Mesenchymal stem cell (in vitro differentiated cells and primary cell): ENCODE measurements around the gene AUTS2.

Source experiments
- DNase-seq: peaks from one replicate; pipeline ENCODE4 v3.0.0-alpha.2; 2013
- H2AFZ ChIP-seq: one replicate; pipeline ENCODE4 v1.6.1; 2013; ENCODE audit warnings: low read depth, mild to moderate bottlenecking, control low read depth, inconsistent platforms, low read length, moderate library complexity
- H2AK5ac ChIP-seq: 2 replicates; pipeline ENCODE4 v1.6.1; 2013; ENCODE audit warnings: low read length, moderate library complexity, mild to moderate bottlenecking, inconsistent platforms; ENCODE audit not compliant: severe bottlenecking
- H2BK120ac ChIP-seq: one replicate; pipeline ENCODE4 v1.6.1; 2013; ENCODE audit warnings: low read depth, mild to moderate bottlenecking, inconsistent platforms, low read length, moderate library complexity
- H2BK12ac ChIP-seq, 2 experiments: one replicate each; pipeline ENCODE4 v1.6.1; 2013; ENCODE audit warnings: inconsistent platforms in 2 of 2, low read length in 2 of 2, mild to moderate bottlenecking in 2 of 2, moderate library complexity in 2 of 2, control low read depth in 1 of 2
- H2BK15ac ChIP-seq: one replicate; pipeline ENCODE4 v1.6.1; 2013; ENCODE audit warnings: mild to moderate bottlenecking, low read depth, inconsistent platforms; ENCODE audit not compliant: poor library complexity, severe bottlenecking
- H2BK5ac ChIP-seq: 2 replicates; pipeline ENCODE4 v1.6.1; 2013; ENCODE audit warnings: low read depth, mild to moderate bottlenecking, low read length, control low read depth, inconsistent platforms; ENCODE audit not compliant: poor library complexity, severe bottlenecking
- H3K14ac ChIP-seq, 2 experiments: one replicate each; pipeline ENCODE4 v1.6.1; 2013; ENCODE audit warnings: inconsistent platforms in 2 of 2, low read length in 2 of 2, control low read depth in 1 of 2, mild to moderate bottlenecking in 1 of 2, moderate library complexity in 1 of 2
- H3K18ac ChIP-seq, 2 experiments: one replicate each; pipeline ENCODE4 v1.6.1; 2013; ENCODE audit warnings: inconsistent platforms in 2 of 2, low read length in 2 of 2, control low read depth in 1 of 2, low read depth in 1 of 2, mild to moderate bottlenecking in 1 of 2
- H3K23ac ChIP-seq, 2 experiments: one replicate each; pipeline ENCODE4 v1.6.1; 2013; ENCODE audit warnings: inconsistent platforms in 2 of 2, low read length in 2 of 2, mild to moderate bottlenecking in 2 of 2, moderate library complexity in 2 of 2, control low read depth in 1 of 2
- H3K27ac ChIP-seq: 2 replicates; pipeline ENCODE4 v1.5.1; 2013; ENCODE audit warnings: mild to moderate bottlenecking, moderate library complexity, low read length, control low read depth, inconsistent platforms; ENCODE audit not compliant: poor library complexity, severe bottlenecking
- H3K27me3 ChIP-seq, 2 experiments: 2 replicates each; pipeline versions ENCODE4 v1.6.1 to v1.7.0; 2013; ENCODE audit warnings: low read length in 2 of 2, mild to moderate bottlenecking in 2 of 2, moderate library complexity in 2 of 2, control low read depth in 1 of 2, inconsistent platforms in 1 of 2; ENCODE audit not compliant: control insufficient read depth in 1 of 2, insufficient read depth in 1 of 2
- H3K36me3 ChIP-seq, 2 experiments: 2 replicates each; pipeline versions ENCODE4 v1.6.1 to v1.7.0; 2013; ENCODE audit warnings: low read length in 2 of 2, control low read depth in 1 of 2, inconsistent platforms in 1 of 2, low read depth in 1 of 2, mild to moderate bottlenecking in 1 of 2; ENCODE audit not compliant: insufficient read depth in 2 of 2, control insufficient read depth in 1 of 2
- H3K4ac ChIP-seq, 2 experiments: one replicate each; pipeline ENCODE4 v1.6.1; 2013; ENCODE audit warnings: inconsistent platforms in 2 of 2, low read length in 2 of 2, mild to moderate bottlenecking in 2 of 2, moderate library complexity in 2 of 2, control low read depth in 1 of 2, low read depth in 1 of 2
- H3K4me1 ChIP-seq: 2 replicates; pipeline ENCODE4 v1.6.1; 2013; ENCODE audit warnings: low read depth, low read length, control low read depth; ENCODE audit not compliant: control insufficient read depth, insufficient read depth
- H3K4me2 ChIP-seq: 2 replicates; pipeline ENCODE4 v1.6.1; 2013; ENCODE audit warnings: low read length, mild to moderate bottlenecking, inconsistent platforms; ENCODE audit not compliant: poor library complexity, severe bottlenecking
- H3K4me3 ChIP-seq, 2 experiments: 2 replicates each; pipeline versions ENCODE4 v1.5.1 to v1.7.0; 2013; ENCODE audit warnings: low read length in 2 of 2, mild to moderate bottlenecking in 2 of 2, control low read depth in 1 of 2, low read depth in 1 of 2; ENCODE audit not compliant: insufficient read depth in 1 of 2
- H3K79me1 ChIP-seq: replicated peaks from 2 replicates; pipeline ENCODE4 v1.6.1; 2013; ENCODE audit warnings: mild to moderate bottlenecking, control low read depth, low read length, inconsistent platforms; ENCODE audit not compliant: poor library complexity, severe bottlenecking
- H3K9ac ChIP-seq: 2 replicates; pipeline ENCODE4 v1.7.0; 2013; ENCODE audit warnings: mild to moderate bottlenecking, low read length, moderate library complexity
- H3K9me3 ChIP-seq: 2 replicates; pipeline ENCODE4 v1.7.0; 2013; ENCODE audit warnings: mild to moderate bottlenecking, low read length; ENCODE audit not compliant: control insufficient read depth
- H4K8ac ChIP-seq: one replicate; pipeline ENCODE4 v1.6.1; 2013; ENCODE audit warnings: inconsistent platforms, mild to moderate bottlenecking, low read length, moderate library complexity
- H4K91ac ChIP-seq: one replicate; pipeline ENCODE4 v1.6.1; 2013; ENCODE audit warnings: mild to moderate bottlenecking, low read length, inconsistent platforms
- WGBS: methylation state at CpG from one replicate; pipeline ENCODE4 v1.1.7; 2013; ENCODE audit warnings: mixed read lengths; 5-methylcytosine and 5-hydroxymethylcytosine counted together

Gene AUTS2

DNA sequence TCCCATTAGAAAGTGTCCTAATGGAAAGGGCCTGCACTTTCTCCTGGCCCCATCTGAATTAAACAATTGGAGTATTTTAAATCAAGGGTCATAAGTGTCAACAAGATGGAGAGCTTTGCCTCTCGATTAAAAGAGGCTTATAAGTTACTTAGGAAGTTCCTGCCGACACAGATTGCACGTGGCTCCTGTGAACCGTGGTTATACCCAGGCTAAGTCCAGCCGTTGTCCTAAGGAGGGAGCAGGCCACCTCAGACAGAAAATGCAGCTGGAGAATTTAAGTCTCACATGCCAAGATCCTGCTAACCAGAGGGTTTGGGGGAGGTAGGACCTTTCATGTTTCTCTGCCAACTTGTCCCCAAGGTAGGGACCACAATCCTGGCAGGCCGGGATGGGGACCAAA is 907.2 kb downstream of the AUTS2 start:
- Histone ChIP-seq H3K23ac (no peak overlapping the region), H3K4me3 (no peak overlapping the region), H3K9ac (no peak overlapping the region), H3K4me1 (no peaks in the 10 kb centered on the region), H3K18ac (no peak overlapping the region), H2AK5ac (no peak overlapping the region), H2BK12ac (no peak overlapping the region), H3K4me2 (no peak overlapping the region), H2AFZ (no peak overlapping the region), H4K91ac (no peak overlapping the region), H2BK15ac (no peak overlapping the region), H3K14ac (no peak overlapping the region), H3K27ac (no peak overlapping the region), H3K36me3 (no peaks in the 10 kb centered on the region), H3K27me3 (no peaks in the 10 kb centered on the region), H3K79me1 (no peaks in the 10 kb centered on the region), H2BK5ac (no peak overlapping the region), H3K4ac (no peak overlapping the region), H3K9me3 (no peaks in the 10 kb centered on the region), H4K8ac (no peak overlapping the region), H2BK120ac (no peak overlapping the region)
- 52% methylated on average over 6 of the region's 6 CpGs for WGBS
- DNase-seq, result no peak

DNA sequence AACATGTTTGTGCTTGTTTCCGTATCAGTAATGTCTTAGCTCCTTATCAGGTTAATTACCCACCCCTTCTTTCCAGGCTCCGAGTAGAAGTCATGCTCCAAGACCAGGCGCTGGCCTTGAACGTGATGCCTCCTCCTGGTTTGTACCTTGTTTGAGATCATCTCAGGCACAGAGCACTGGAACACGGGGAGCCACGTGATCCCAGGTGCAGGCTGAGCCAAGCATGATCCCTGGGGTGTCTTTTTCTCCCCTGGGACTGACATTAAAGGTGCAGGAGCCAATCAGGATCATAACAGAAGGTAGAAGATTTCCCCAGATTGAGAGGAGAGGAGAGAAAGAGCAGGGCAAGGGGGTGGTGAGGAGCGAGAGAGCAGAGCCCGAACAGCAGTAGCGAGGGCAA is 907.6 kb downstream of the AUTS2 start:
- WGBS, result 87% methylated on average over 9 of the region's 9 CpGs
- H2AFZ ChIP-seq, result no peak overlapping the region
- no peak overlapping the region for H3K4me2 ChIP-seq
- no peak overlapping the region for H2BK120ac ChIP-seq
- no peak overlapping the region for H3K4me3 ChIP-seq
- H2BK15ac ChIP-seq, result no peak overlapping the region
- no peak overlapping the region for H2AK5ac ChIP-seq
- no peak overlapping the region for H3K9ac ChIP-seq
- no peak overlapping the region for H2BK5ac ChIP-seq
- no peak overlapping the region for H3K4ac ChIP-seq
- no peak overlapping the region for H4K91ac ChIP-seq
- H3K23ac ChIP-seq, result no peak overlapping the region
- no peak overlapping the region for H3K18ac ChIP-seq
- H3K4me1 ChIP-seq, result no peaks in the 10 kb centered on the region
- H3K27me3 ChIP-seq, result no peaks in the 10 kb centered on the region
- no peaks in the 10 kb centered on the region for H3K79me1 ChIP-seq
- DNase-seq, result no peak
- no peaks in the 10 kb centered on the region for H3K36me3 ChIP-seq
- H3K27ac ChIP-seq, result no peak overlapping the region
- no peak overlapping the region for H2BK12ac ChIP-seq
- no peaks in the 10 kb centered on the region for H3K9me3 ChIP-seq
- no peak overlapping the region for H3K14ac ChIP-seq
- H4K8ac ChIP-seq, result no peak overlapping the region

DNA sequence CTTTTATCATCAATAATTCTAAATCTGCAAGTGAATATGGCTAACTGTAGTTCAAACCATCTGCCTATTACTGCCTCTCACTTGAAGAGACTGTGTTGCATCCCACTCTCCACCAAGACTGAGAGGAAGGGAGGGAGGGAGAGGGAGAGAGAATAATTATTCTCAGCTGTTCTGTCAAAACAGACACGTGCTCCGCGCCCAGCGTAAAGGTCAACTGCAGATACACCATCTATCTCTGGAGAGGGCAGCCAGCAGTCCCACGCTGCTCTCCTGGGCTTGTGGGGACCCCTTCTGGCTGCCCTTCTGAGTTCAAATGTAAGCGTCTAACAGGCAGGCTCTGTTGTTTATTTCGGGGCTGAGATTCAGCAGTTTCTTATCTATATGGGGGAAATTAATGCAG is 908.2 kb downstream of the AUTS2 start:
- H3K4ac ChIP-seq, result no peak overlapping the region

DNA sequence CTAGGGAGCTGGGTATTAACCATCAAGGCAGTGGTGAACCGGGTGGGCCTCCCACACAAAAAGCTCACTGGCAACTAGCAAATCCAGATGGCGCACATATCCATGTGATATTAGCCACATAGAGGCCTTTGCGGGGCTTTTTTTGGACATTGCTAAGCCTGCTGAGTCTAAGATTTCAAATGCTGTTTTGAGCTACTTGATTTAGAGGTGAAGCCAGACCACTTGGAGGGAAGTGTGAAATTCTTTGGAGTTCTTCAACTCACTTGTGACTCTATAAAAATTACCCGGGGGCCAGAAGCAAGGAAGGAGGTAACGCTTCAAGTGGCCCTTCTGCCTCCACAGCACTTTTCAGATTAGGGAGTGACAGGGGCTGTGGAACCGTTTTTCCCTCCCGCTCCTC is 913.9 kb downstream of the AUTS2 start:
- H3K27ac ChIP-seq, result no peak overlapping the region
- H3K14ac ChIP-seq, result no peak overlapping the region
- no peak overlapping the region for H2BK12ac ChIP-seq
- H3K4me1 ChIP-seq, result no peaks in the 10 kb centered on the region
- no peak overlapping the region for H2AK5ac ChIP-seq
- no peak overlapping the region for H3K4me2 ChIP-seq
- H3K4ac ChIP-seq, result no peak overlapping the region
- H3K23ac ChIP-seq, result no peak overlapping the region
- H2BK5ac ChIP-seq, result no peak overlapping the region
- no peak overlapping the region for H3K4me3 ChIP-seq
- no peak overlapping the region for H4K8ac ChIP-seq
- no peak overlapping the region for H4K91ac ChIP-seq
- no peak overlapping the region for H2BK120ac ChIP-seq
- H3K27me3 ChIP-seq, result no peaks in the 10 kb centered on the region
- no peak overlapping the region for H2AFZ ChIP-seq
- no peak overlapping the region for H2BK15ac ChIP-seq
- H3K9me3 ChIP-seq, result peaks cover 3% of the 10 kb centered on the region
- no peaks in the 10 kb centered on the region for H3K36me3 ChIP-seq
- WGBS, result 79% methylated on average over 7 of the region's 7 CpGs
- DNase-seq, result no peak
- no peak overlapping the region for H3K18ac ChIP-seq
- no peak overlapping the region for H3K9ac ChIP-seq
- H3K79me1 ChIP-seq, result no peaks in the 10 kb centered on the region

More for the DNA sequence above, 908.2 kb downstream of the AUTS2 start:
- H3K9ac ChIP-seq, result no peak overlapping the region
- no peak overlapping the region for H4K8ac ChIP-seq
- no peak overlapping the region for H3K18ac ChIP-seq
- H2BK5ac ChIP-seq, result no peak overlapping the region
- H3K4me2 ChIP-seq, result no peak overlapping the region
- no peak overlapping the region for H3K4me3 ChIP-seq
- no peak overlapping the region for H3K23ac ChIP-seq
- no peak overlapping the region for H2AFZ ChIP-seq
- H3K79me1 ChIP-seq, result no peaks in the 10 kb centered on the region
- H3K4me1 ChIP-seq, result no peaks in the 10 kb centered on the region
- H2AK5ac ChIP-seq, result no peak overlapping the region
- H3K27ac ChIP-seq, result no peak overlapping the region
- no peak for DNase-seq
- H3K14ac ChIP-seq, result no peak overlapping the region
- no peak overlapping the region for H2BK15ac ChIP-seq
- H3K27me3 ChIP-seq, result no peaks in the 10 kb centered on the region
- 25% methylated on average over 7 of the region's 7 CpGs for WGBS
- no peaks in the 10 kb centered on the region for H3K36me3 ChIP-seq
- no peaks in the 10 kb centered on the region for H3K9me3 ChIP-seq
- no peak overlapping the region for H2BK120ac ChIP-seq
- no peak overlapping the region for H4K91ac ChIP-seq
- no peak overlapping the region for H2BK12ac ChIP-seq
